Right atrium auricular region (tissue), 2 donors: Measurements from ENCODE around the gene LEMD3. TPM values are rescaled to one million over a fixed set of nuclear protein-coding genes. Genes with fewer than 3 reads are reported as not detected.

ENCODE experiments used
- DNase-seq: peaks from one replicate; pipeline ENCODE4 v3.0.0-alpha.2; 2019; ENCODE audit warnings: low spot score
- H3K27ac ChIP-seq, 2 donors: fragments of 200-600 bp; sonication (generic); 1 replicate in 1 of 2; 2 replicates in 1 of 2; pipeline ENCODE4 v1.5.1; 2016 to 2019
- H3K27me3 ChIP-seq, 2 donors: fragments of 200-600 bp; sonication (generic); one replicate each; pipeline versions ENCODE4 v1.5.1 to v1.6.0; 2017 to 2019
- H3K36me3 ChIP-seq: fragments of 200-600 bp; sonication (generic); one replicate; pipeline ENCODE4 v1.5.1; 2016
- H3K4me1 ChIP-seq, 2 donors: fragments of 200-600 bp; sonication (generic); one replicate each; pipeline versions ENCODE4 v1.5.1 to v1.6.0; 2017 to 2019
- H3K4me3 ChIP-seq, 2 donors: fragments of 200-600 bp; sonication (generic); 1 replicate in 1 of 2; 2 replicates in 1 of 2; pipeline ENCODE4 v1.5.1; 2017 to 2019; ENCODE audit warnings: mild to moderate bottlenecking in 1 of 2, moderate library complexity in 1 of 2
- H3K9me3 ChIP-seq, 2 donors: fragments of 200-600 bp; sonication (generic); one replicate each; pipeline ENCODE4 v1.5.1; 2019
- CTCF ChIP-seq, 2 donors: fragments of 200-600 bp; sonication (generic); IDR thresholded peaks; one replicate each; pipeline ENCODE4 v1.5.1; 2019; ENCODE audit warnings: antibody characterized with exemption in 2 of 2
- total RNA-seq, 2 donors: library from RNA; depleted of rRNA; stranded (reverse); fragments of >200 nt; gene quantifications; one replicate each; pipeline ENCODE4 v1.1.0, GENCODE V29; 2016

LEMD3 gene
- total RNA-seq, 2 donors from 2014 or later, result 11.3 to 14.0 TPM

DNA sequence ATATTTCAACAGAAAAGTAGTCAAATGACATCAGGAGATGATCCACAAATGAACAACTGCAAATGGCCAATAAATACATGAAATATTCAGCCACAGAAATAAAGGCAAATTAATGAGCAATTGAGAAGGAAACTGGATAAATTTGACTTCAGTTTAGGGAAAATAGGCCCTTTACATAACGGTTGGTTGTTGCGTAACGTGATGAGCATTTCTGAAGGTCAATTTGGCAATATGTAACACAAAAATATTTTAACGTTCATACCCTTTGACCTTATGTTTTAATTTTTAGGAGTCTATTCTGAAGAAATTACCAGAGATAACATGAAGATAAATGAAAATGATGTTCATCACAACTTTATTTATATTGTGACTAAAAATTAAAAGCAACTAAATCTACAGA is 94.4 kb downstream of the LEMD3 start:
- Histone ChIP-seq H3K27ac (no peak overlapping the region), H3K27me3 (no peaks in the 10 kb centered on the region), H3K36me3 (no peaks in the 10 kb centered on the region), H3K4me1 (no peaks in the 10 kb centered on the region), H3K4me3 (no peak overlapping the region), H3K9me3 (no peaks in the 10 kb centered on the region)
- TF ChIP-seq CTCF (IDR thresholded peaks at IDR 0.05), result no peak
- DNase-seq, result no peak

- Histone ChIP-seq H3K36me3 (no peaks in the 10 kb centered on the region), H3K4me3 (no peak overlapping the region), H3K4me1 (no peaks in the 10 kb centered on the region), H3K9me3 (no peaks in the 10 kb centered on the region), H3K27me3 (no peaks in the 10 kb centered on the region), H3K27ac (no peak overlapping the region)
- DNase-seq, result no peak
- TF ChIP-seq CTCF (IDR thresholded peaks at IDR 0.05), result no peak
These were observed 97.0 kb downstream of the LEMD3 start for GRCh38 chr12:65266408-65266807.

- H3K27ac ChIP-seq, result no peak overlapping the region
- no peak for DNase-seq
- H3K9me3 ChIP-seq, result no peaks in the 10 kb centered on the region
- H3K27me3 ChIP-seq, result no peaks in the 10 kb centered on the region
- H3K4me3 ChIP-seq, result no peak overlapping the region
- no peaks in the 10 kb centered on the region for H3K4me1 ChIP-seq
- no peaks in the 10 kb centered on the region for H3K36me3 ChIP-seq
- TF ChIP-seq CTCF (IDR thresholded peaks at IDR 0.05), result no peak
These were observed 100.2 kb downstream of the LEMD3 start for GRCh38 chr12:65269603-65270002.

- H3K4me1 ChIP-seq, result peaks cover 0 to 7% of the 10 kb centered on the region in 2 donors
- no peaks in the 10 kb centered on the region for H3K27me3 ChIP-seq
- no peak overlapping the region for H3K27ac ChIP-seq
- no peak overlapping the region for H3K4me3 ChIP-seq
- no peak for TF ChIP-seq CTCF (IDR thresholded peaks at IDR 0.05)
- H3K9me3 ChIP-seq, result no peaks in the 10 kb centered on the region
- DNase-seq, result no peak
- H3K36me3 ChIP-seq, result no peaks in the 10 kb centered on the region
These were observed 105.4 kb downstream of the LEMD3 start for GRCh38 chr12:65274602-65275272.

DNA sequence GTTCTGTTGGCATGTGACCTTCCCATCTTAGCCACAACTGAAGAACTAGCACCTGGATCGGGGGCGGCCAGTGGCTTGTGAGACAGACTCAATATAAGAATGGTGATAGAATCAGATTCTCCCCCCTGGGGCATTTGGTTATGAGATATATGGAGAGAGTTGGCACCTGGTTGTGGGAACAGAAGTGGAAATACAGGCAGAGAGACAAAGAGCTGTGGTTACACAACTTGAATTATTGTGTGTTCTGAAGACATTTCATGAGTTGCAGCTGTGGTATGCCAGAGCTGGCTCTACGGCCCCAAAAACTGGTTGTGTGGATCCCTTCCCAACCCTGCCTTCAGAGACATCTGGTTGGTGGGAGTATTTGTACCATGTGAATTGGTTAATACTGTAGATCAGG is 106.2 kb downstream of the LEMD3 start:
- H3K4me1 ChIP-seq, result peaks cover 0 to 13% of the 10 kb centered on the region in 2 donors

More for the DNA sequence above, 106.2 kb downstream of the LEMD3 start:
- Histone ChIP-seq H3K4me3 (no peak overlapping the region), H3K27ac (no peak overlapping the region), H3K27me3 (no peaks in the 10 kb centered on the region), H3K36me3 (no peaks in the 10 kb centered on the region), H3K9me3 (no peaks in the 10 kb centered on the region)
- no peak for DNase-seq
- TF ChIP-seq CTCF (IDR thresholded peaks at IDR 0.05), result no peak
